M059J (cell line): ENCODE results near the gene RNU2-63P. TPM values are rescaled to one million over a fixed set of nuclear protein-coding genes. Genes with fewer than 3 reads are reported as not detected.
"Not testable (repeated sequence)": the region's sequence is repeated elsewhere in the genome, so short reads cannot be mapped to it uniquely, and the experiment has no call there.

Experiments used
- DNase-seq: peaks from one replicate; pipeline ENCODE4 v3.0.0-alpha.2; 2012; ENCODE audit warnings: low read depth
- total RNA-seq: library from RNA; depleted of rRNA; stranded (reverse); fragments of >200 nt; shearing (Covaris generic); gene quantifications from 2 replicates; pipeline ENCODE4 v1.2.3, GENCODE V29; 2014

Gene RNU2-63P
- total RNA-seq, 1 experiment from 2014 or later = not detected

DNA sequence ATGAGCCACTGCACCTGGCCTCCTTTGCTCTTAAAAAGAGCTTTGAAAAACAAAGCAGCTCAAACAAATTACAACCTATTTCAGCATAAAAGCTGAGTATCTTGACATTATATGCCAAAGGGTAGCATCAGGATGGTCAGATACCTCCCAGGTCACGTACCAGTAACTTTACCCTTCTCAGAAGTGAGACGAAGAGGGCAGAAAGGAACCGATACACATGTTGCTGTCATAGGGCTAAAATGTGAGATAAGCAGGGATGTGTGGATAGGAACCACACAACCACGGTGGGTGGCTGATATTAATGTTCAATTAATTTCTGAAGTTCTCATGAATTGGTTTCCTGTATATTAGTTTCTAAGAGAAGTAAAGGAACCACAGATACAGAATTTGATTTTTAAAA lies 12.6 kb upstream of the RNU2-63P start:
- no peak for DNase-seq

DNA sequence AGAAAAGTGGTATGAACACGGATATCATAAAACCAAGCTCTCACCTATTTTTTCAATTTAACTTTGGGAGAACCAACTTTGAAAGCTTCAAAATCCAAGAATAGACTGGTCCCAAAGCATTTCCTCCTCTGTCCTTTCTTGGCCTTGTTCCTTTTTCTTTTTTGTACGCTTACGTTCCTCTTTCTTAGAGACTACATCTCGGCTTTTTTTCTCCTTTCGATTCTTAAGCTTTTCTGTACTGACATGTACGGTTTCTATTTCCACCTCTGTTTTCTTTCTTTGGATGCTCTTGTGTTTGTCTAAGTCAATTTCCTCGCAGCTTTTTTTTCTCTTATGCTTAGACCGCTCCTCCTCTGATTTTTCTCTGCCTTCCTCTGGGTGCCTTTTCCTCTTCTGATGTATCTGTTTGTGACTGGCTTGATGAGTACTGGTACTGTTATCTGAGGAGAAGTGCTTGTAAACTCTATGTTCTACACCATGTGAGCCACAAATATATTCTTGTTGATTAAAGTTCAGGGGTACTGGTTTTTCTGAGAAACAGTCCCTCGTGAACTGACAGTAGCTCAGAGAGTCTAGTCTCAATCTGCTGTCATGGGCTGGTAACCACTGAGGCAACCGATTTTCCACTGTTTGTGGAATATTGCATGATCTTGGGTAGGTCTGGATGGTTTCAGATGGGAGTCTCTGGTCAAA lies 11.5 kb upstream of the RNU2-63P start:
- no peak for DNase-seq

DNA sequence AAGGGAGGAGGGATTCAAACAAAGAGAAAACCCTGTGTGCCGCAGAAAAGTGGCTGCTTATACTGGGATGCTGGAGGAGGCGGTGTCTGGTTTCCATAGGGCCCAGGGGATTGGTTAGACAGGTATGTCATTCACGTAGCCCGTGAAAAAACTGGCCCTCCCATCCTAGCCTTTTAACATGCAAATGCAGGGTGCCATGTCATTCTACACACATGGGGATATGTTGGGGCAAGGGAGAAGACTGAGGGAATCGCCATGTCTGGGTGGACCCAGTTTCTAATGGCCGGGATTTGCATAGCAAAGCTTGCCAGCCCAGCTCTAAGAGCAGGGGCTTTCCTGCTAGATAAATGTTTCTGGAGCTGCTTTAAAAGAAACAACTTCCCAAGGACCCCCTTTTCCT lies 8.2 kb upstream of the RNU2-63P start:
- no peak for DNase-seq

DNA sequence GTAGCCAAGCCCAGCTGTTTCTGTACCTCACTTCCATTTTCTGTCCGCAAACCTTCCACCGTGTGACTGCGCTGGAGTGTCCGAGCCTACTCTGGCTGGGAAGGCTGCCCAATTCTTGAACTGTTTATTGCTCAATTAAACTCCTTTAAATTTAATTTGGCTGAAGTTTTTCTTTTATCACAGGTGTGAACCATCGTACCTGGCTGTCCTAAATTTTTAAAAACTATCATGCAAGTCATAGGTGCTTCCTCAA lies 6.2 kb upstream of the RNU2-63P start:
- no peak for DNase-seq

DNA sequence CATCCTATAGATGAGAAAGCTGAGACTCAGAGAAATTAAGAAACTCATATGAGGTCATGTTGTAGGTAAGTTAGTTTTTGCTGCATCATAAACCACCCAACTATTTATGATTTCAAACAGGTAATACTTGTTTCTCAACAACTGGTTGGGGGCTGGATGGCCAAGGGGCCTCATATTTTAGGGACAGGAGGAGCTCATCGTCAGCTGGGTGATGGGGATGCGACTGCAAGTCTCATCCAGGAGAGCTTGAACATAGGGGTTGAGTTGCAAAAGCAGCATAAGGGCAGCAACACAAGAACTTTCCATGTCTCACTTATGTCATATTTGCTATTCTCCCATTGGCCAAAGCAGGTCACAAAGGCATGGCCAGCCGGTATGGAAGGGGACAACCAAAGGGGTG lies 3.6 kb upstream of the RNU2-63P start:
- DNase-seq = no peak

DNA sequence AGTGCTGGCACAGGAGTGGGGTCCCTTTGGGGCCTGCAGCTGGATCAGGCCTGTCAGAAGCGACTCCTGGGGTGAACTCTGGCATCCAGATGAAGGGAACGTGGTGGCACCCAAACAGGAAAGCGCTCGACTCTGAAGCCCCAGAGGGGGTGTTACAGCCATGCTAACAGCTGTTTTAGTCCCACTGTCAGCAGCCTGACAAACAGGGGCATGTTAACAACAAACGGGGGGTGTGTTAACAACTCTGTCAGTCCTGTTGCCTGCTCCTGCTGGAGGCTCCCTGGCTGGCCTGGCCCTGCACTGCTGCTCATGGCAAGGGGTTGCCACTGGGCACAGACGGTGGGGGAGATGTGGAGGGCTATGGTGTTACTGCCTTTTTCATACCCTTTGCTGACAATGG lies 2.6 kb upstream of the RNU2-63P start:
- DNase-seq = no peak

DNA sequence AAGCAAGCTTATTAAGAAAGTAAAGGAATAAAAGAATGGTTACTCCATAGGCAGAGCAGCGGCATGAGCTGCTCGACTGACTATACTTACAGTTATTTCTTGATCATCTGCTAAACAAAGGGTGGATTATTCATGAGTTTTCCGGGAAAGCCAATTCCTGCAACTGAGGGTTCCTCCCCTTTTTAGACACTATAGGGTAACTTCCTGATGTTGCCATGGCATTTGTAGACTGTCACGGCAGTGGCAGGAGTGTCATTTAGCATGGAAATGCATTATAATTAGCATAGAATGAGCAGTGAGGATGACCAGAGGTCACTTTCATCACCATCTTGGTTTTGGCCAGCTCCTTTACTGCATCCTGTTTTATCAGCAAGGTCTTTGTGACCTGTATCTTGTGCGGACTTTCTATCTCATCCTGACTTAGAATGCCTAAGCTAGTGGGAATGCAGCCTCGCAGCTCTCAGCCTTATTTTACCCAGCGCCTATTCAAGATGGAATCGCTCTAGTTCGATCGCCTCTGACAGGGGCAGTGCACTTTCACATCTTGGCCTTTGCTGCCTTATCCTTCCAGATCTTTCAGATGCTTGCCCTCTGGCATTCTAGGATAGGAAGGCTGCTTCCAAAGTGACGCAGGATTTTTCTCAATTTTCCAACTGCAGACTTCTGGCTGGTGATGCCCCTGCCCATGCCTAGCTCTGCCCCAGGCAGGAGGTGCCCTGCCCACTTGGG lies 1.9 kb upstream of the RNU2-63P start:
- DNase-seq = not testable (repeated sequence)

DNA sequence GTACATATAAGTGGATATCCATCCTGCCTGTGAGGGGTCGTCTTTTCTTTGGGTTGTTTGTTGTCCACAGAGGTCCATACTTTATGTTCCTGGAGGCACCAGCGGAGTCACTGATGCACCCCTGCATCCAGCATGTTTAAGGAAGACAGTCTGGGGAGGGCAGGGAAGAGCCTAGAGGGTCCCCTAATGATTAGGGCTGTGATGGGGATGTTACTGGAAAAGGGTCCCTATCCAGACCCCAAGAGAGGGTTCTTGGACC lies 1.4 kb upstream of the RNU2-63P start:
- not testable (repeated sequence) for DNase-seq

DNA sequence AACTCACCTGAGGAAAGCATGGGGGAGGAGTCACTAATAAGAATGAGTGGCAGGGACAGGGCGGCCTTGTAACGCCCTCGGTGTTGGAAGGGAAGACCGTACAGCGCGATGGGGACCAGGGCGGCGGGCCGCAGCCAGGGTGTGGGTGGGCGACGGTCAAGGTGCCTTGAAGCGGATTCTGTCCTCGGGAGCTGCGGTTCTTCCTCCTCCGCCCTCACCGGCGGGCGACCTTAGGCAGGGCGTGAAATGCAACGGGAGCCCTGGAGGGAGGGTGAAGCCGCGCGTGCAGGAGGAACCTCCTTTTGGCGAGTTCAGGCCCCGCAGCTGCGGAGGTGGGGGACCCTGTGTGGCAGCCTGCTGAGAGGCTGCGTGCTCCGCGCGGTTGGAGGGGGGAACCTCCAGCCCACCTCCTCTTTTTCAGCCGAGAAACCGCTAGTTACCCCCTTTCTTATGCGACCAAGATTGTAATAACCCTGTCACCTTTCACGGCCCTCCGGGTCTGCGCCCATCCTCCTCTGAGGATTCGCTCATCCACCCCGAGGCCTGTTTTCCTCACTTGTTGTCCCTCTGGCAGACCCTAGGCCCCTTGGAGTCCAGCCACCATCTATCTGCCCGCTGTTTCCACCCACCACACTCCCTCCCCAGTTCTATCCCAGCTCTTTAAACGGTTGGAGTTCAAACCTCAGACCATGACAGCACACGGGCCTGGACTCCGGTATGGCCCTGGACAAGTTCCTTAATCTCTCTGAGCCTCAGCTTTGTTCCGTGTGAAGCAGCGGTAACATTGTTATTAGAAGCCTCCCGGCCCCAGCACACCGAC lies 823 bp upstream of the RNU2-63P start:
- no peak for DNase-seq

DNA sequence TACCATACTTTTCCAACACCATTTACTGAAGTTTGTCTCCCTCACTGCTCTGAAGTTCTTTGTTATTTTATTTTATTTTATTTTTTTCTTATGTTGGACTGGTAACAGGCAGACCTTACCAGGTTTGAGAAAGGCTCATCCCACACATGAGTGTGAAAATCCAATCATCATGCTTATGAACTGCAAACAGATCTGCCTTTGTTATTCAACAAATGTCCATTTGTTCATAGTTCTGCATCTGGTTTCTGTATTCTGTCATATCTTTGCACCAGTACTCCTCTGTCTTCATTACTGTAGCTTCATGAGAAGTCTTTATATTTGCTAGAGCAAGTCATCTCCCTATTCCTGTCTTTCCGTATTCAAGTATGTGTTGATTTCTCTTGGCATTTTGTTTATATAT lies 5.3 kb downstream of the RNU2-63P start:
- no peak for DNase-seq

DNA sequence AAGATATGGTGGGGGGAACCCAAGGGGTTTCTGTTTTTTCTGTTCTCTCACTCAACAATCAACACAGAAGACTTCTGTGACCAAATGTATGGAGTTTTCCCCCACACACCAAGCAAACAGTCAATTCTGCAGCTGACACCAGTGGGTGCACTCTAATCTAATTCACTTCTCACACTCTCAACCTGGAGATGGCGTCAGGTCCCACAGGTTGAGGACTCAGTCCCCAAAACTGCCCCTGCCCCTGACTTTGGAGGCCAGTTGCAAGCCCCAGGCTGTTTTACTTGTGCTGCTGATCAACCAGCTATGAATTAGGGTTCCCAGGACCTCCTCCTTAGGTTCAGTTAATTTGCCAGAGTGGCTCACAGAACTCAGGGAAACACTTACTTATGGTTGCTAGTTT lies 6.2 kb downstream of the RNU2-63P start:
- no peak for DNase-seq

DNA sequence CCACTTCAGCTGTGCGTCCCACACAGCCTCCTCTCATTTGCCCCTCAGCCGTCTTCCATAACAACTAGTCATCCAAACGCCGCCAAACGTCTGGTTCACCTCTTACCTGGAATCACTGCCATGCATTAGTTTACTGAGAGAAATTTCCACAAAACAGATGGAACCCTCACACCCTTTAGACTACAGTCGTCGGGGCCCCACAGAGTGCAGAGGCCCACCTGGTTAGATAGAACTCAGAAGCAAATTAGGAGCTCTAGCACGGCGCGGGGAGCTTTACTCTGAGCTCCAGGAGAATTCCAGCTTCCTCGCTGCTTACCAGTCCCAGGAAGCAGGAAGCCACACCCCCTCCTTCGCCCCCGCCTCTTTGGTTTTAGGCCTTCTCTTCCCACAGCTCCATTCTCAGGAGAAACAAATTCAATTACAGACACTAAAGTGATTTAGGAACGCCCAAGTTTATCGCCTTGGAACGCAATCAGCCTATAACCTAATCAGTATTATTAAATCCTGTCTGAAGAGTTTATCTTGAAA lies 9.4 kb downstream of the RNU2-63P start:
- no peak for DNase-seq

DNA sequence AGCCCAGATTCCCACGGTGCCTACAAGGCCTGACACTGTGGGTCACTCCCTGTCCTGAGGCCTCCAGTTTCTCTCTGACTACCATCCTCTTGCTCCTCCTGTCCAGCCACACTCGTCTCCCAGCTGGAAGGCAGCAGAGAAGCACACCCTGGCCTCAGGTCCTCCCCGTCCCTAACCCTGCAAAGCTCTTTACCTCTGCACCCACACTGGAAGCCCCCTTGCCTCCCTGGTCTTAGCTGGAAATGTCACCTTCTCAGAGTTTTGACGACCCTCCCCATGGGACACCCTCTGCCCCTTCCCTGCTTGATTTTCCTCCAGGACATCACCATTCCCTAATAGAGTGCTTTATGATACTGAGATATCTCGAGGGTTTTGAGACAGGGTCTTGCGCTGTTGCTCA lies 10.6 kb downstream of the RNU2-63P start:
- no peak for DNase-seq

DNA sequence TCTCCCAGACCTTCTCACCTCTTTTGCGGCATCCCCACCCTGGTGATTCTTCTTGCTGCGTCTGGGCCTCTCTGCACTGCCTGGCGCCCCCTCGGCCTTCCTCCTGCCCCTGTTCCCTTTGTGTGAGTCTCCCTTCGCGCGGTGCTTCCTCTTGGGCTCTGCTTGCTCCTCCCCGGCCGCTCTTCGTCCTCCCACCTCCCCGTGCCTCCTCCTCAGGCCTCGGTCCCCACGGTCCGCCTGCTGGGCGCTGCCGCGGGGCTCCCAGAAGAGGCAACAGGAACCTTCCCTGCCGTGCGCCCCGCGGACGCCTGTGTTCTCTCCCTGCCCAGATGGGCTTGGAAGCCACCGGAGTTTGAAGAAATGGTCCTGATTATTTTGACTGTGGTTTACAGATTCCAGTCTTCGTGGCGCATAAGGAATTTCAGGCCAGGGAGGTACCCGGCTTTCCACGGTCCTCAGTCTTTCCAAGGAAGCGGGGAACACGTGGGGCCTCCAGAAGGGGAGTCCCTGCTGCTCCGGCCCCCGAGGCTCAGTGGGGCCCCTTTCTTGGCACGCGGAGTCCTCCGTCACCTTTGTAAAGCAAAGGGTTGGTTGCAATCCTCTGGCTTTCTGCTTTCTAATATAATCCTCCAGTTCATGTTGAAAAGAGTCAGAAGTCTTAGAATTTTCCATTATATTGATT lies 13.1 kb downstream of the RNU2-63P start:
- no peak for DNase-seq

DNA sequence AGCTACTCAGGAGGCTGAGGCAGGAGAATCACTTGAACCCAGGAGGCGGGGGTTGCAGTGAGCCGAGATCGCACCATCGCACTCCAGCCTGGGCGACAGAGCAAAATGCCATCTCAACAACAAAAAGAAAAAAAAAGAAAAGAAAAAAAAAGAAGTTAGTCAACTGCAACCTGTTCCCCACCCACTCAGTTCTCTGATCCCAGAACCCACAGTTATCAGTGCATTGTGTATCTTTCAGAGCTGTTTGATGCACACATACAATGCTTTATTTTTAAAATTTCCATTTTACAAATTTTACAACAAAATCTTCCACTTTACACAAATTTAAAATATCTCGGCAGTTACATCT lies 14.0 kb downstream of the RNU2-63P start:
- no peak for DNase-seq

DNA sequence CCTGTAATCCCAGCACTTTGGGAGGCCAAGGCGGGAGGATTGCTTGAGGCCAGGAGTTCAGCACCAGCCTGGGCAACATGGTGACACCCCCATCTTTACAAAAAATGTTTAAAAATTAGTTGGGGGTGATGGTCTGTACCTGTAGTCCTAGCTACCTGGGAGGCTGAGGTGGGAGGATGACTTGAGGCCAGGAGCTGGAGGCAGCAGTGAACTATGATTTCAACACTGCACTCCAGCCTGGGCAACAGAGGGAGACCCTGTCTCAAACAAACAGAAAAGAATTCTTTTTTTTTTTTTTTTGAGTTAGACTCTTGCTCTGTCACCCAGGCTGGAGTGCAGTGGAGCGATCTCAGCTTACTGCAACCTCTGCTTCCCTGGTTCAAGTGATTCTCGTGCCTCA lies 15.9 kb downstream of the RNU2-63P start:
- DNase-seq = not testable (repeated sequence)

DNA sequence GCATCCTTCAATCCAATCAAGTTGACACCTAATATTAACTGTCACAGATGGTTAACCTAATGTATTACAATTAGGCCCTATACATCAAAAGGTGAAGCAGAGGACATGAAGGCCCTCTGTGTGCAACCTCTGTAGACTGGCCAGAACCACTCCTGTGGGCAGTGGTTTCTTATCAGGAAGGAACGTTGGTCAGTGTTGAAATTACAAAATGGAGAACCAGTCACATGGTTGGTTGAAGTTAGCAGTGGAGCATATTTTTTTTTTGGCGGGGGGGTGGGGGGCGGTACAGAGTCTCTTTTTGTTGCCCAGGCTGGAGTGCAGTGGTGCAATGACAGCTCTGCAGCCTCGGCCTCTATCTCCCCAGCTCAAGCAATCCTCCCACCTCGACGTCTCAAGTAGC lies 19.8 kb downstream of the RNU2-63P start:
- DNase-seq = no peak

DNA sequence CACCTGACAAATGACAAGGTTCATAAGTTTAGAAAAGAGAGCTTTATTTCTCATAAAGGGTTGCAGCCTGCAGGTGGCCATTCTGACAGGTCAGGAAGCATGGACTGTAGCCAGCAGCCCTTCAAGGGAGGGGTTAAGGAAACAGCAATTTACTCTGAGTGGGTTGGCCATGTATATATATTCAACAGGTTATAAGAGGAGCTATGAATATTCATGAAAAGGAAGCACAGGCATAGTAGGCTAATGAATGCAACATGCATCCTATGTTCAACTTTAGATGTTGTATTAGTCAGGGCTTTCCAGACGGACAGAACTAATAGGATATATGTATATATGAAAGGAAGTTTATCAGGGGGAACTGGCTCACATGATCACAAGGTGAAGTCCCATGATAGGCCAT lies 20.6 kb downstream of the RNU2-63P start:
- no peak for DNase-seq

DNA sequence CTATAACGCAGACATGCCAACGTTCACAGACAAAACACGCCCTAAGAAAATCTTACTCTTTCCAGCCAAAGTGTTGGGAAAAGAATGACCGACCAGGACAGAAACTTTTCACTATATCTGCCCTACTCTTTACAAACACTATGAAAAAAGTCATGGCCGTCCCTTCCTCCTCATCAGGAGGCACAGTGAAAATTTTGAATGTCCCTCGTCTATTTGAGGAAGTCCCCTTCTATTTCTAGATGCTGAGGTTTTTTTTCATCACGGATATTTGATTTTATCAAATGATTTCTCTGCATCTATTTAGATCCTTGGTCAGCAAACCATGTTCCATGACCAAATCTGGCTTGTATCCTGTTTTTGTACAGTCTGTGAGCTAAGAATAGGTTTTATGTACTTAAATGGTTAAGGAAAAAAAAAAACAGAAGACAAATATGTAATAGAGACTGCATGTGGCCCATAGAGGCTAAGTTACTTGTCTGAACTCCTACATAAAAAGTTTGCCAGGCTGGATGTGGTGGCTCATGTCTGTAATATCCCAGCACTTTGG lies 22.0 kb downstream of the RNU2-63P start:
- not testable (repeated sequence) for DNase-seq

DNA sequence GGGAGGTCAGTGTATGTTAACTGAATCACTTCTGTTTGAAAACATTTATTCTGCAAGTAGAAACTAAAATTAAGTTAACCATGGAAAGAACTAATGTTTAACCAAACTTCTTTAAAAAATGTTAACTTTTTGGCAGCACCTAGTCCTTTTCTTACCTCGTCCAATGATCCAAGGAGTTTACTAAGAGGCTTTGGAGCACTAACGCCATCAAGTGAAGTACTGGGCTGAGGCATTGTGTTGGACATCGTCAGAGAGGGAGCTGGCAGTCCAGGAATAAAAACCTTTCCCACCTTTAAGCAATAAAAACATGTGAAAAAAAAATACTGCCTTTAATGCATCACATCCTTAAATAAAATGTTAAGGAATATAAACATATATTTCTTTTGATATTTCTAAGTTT lies 23.8 kb downstream of the RNU2-63P start:
- not testable (repeated sequence) for DNase-seq

DNA sequence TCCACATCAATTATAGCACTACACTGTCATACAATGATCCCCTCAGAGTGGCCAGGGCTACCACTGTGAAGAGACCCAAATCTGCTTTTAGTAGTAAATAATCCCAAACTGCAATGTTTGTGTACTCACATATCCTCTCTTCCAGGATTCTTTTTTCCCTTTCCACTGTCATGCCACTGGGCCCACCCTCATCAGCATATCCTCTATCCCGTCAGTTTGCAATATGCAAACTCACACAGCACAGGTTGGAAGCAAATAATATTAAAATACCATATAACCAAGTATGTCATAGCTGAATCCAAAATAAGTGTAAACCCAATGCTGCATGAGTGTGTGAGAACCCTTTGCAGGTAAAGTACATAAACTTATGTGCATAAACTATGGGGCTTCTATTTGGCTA lies 28.9 kb downstream of the RNU2-63P start:
- not testable (repeated sequence) for DNase-seq

DNA sequence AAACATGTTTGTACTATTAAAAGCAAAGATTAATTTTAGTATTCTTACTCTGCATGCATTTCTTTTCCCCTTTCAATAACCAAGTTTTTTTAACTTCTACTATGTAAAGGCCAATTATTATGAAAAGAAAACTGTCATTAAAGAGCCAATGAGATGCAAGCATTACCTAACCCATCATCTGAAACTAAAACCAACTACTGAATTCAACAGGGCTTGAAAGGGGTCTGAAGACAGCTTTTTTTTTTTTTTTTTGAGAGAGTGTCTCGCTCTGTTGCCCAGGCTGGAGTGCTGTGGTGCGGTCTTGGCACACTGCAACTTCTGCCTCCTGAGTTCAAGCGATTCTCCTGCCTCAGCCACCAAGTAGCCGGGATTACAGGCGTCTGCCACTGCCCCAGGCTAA lies 30.4 kb downstream of the RNU2-63P start:
- DNase-seq = not testable (repeated sequence)
